MG63 (cell line): Measurements from ENCODE around the gene AADAC. TPM values are rescaled to one million over a fixed set of nuclear protein-coding genes. Genes with fewer than 3 reads are reported as not detected.
"Not testable (repeated sequence)": the region's sequence is repeated elsewhere in the genome, so short reads cannot be mapped to it uniquely, and the experiment has no call there.

Experiments
- DNase-seq: peaks from one replicate; pipeline ENCODE4 v3.0.0-alpha.2; 2020
- H3K27me3 ChIP-seq: fragments of 250-450 bp; sonication (Bioruptor Pico); 2 replicates; pipeline ENCODE4 v1.5.1; 2020; ENCODE audit warnings: mild to moderate bottlenecking, moderate library complexity
- H3K36me3 ChIP-seq: fragments of 250-450 bp; sonication (Bioruptor Pico); 2 replicates; pipeline ENCODE4 v1.5.1; 2020; ENCODE audit warnings: mild to moderate bottlenecking, moderate library complexity
- H3K4me3 ChIP-seq: fragments of 250-450 bp; sonication (Bioruptor Pico); 2 replicates; pipeline ENCODE4 v1.5.1; 2020; ENCODE audit warnings: mild to moderate bottlenecking, moderate library complexity
- H3K9me3 ChIP-seq: fragments of 250-450 bp; sonication (Bioruptor Pico); 2 replicates; pipeline ENCODE4 v1.5.1; 2020; ENCODE audit warnings: mild to moderate bottlenecking, moderate library complexity
- total RNA-seq: library from RNA; depleted of rRNA; stranded (reverse); fragments of >200 nt; shearing (Covaris generic); gene quantifications from 2 replicates; pipeline ENCODE4 v1.2.3, GENCODE V29; 2014; ENCODE audit warnings: low replicate concordance; rRNA removed

AADAC gene
- total RNA-seq, 1 experiment from 2014 or later = not detected

- Histone ChIP-seq H3K36me3 (no peaks in the 10 kb centered on the region), H3K9me3 (no peaks in the 10 kb centered on the region), H3K4me3 (no peak overlapping the region), H3K27me3 (no peaks in the 10 kb centered on the region)
- DNase-seq = no peak
These were observed 53.8 kb downstream of the AADAC start for GRCh38 chr3:151867666-151868065.

- Histone ChIP-seq H3K27me3 (no peaks in the 10 kb centered on the region), H3K4me3 (no peak overlapping the region), H3K36me3 (no peaks in the 10 kb centered on the region), H3K9me3 (no peaks in the 10 kb centered on the region)
- no peak for DNase-seq
These were observed 55.3 kb downstream of the AADAC start for GRCh38 chr3:151869181-151869580.

GRCh38 chr3:151871639-151872468 lies 57.9 kb downstream of the AADAC start:
- DNase-seq = no peak

GRCh38 chr3:151873398-151873797 lies 59.5 kb downstream of the AADAC start, which contains the start of gene SUCNR1:
TSS of gene SUCNR1 (plus strand) at chr3:151873643. CDS start at chr3:151879893, 6,250 bp downstream.
- Histone ChIP-seq H3K27me3 (no peaks in the 10 kb centered on the region), H3K9me3 (no peaks in the 10 kb centered on the region), H3K4me3 (no peak within 1 kb of the TSS), H3K36me3 (no peaks in the 10 kb centered on the region)
- no peak for DNase-seq

More at GRCh38 chr3:151871639-151872468, 57.9 kb downstream of the AADAC start:
- H3K4me3 ChIP-seq = no peak overlapping the region
- no peaks in the 10 kb centered on the region for H3K9me3 ChIP-seq
- H3K36me3 ChIP-seq = no peaks in the 10 kb centered on the region
- H3K27me3 ChIP-seq = no peaks in the 10 kb centered on the region

GRCh38 chr3:151874079-151874478 lies 60.2 kb downstream of the AADAC start:
- H3K9me3 ChIP-seq, H3K4me3 ChIP-seq, H3K27me3 ChIP-seq, DNase-seq, H3K36me3 ChIP-seq: not testable (repeated sequence)

GRCh38 chr3:151875759-151876158 lies 61.8 kb downstream of the AADAC start:
- Histone ChIP-seq H3K27me3 (no peaks in the 10 kb centered on the region), H3K9me3 (no peaks in the 10 kb centered on the region), H3K36me3 (no peaks in the 10 kb centered on the region), H3K4me3 (no peak overlapping the region)
- no peak for DNase-seq

GRCh38 chr3:151877269-151877668 lies 63.4 kb downstream of the AADAC start:
- DNase-seq = no peak
- no peaks in the 10 kb centered on the region for H3K9me3 ChIP-seq
- no peaks in the 10 kb centered on the region for H3K27me3 ChIP-seq
- no peak overlapping the region for H3K4me3 ChIP-seq
- no peaks in the 10 kb centered on the region for H3K36me3 ChIP-seq

Other genes with a start within 250 kb of the AADAC start
- gene AADACL2, start 80.2 kb upstream of the AADAC start, total RNA-seq = not detected in 2 replicates
- not detected in 2 replicates for gene SUCNR1, start 59.5 kb downstream of the AADAC start, total RNA-seq